Neural cell (in vitro differentiated cells): ENCODE results near the gene UPK3B.
"Not testable (repeated sequence)": the region's sequence is repeated elsewhere in the genome, so short reads cannot be mapped to it uniquely, and the experiment has no call there.

Experiments used
- POLR2AphosphoS5 ChIP-seq: IDR thresholded peaks from 2 replicates; pipeline ENCODE4 v1.6.1; 2012
- TF ChIP-seq, protein P1 (sequence below): fragments of 450-650 bp; IDR thresholded peaks from 2 replicates; pipeline ENCODE4 v1.5.1; 2014; ENCODE audit warnings: antibody characterized with exemption, mild to moderate bottlenecking, moderate library complexity; ENCODE audit not compliant: poor library complexity, severe bottlenecking

GRCh38 chr7:76511200-76511910 is 1.0 kb downstream of the UPK3B start:
- TF ChIP-seq, protein P1, sequence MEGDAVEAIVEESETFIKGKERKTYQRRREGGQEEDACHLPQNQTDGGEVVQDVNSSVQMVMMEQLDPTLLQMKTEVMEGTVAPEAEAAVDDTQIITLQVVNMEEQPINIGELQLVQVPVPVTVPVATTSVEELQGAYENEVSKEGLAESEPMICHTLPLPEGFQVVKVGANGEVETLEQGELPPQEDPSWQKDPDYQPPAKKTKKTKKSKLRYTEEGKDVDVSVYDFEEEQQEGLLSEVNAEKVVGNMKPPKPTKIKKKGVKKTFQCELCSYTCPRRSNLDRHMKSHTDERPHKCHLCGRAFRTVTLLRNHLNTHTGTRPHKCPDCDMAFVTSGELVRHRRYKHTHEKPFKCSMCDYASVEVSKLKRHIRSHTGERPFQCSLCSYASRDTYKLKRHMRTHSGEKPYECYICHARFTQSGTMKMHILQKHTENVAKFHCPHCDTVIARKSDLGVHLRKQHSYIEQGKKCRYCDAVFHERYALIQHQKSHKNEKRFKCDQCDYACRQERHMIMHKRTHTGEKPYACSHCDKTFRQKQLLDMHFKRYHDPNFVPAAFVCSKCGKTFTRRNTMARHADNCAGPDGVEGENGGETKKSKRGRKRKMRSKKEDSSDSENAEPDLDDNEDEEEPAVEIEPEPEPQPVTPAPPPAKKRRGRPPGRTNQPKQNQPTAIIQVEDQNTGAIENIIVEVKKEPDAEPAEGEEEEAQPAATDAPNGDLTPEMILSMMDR: not testable (repeated sequence)
- TF ChIP-seq POLR2AphosphoS5: not testable (repeated sequence)
